Spinal cord (tissue), 10 donors: Measurements from ENCODE around the gene ZNF8. TPM values are rescaled to one million over a fixed set of nuclear protein-coding genes. Genes with fewer than 3 reads are reported as not detected.

Source experiments
- DNase-seq, 6 donors: peaks; one replicate each; pipeline versions ENCODE4 v3.0.0 to v3.0.0-alpha.2; 2013 to 2015; ENCODE audit warnings: low spot score in 6 of 6, low read depth in 4 of 6
- H3K27ac ChIP-seq: one replicate; pipeline ENCODE4 v1.5.1; 2013; ENCODE audit warnings: low read depth, low read length, control low read depth
- H3K27me3 ChIP-seq: one replicate; pipeline ENCODE4 v1.6.1; 2013; ENCODE audit warnings: low read length; ENCODE audit not compliant: control insufficient read depth, insufficient read depth
- H3K36me3 ChIP-seq: one replicate; pipeline ENCODE4 v1.6.1; 2013; ENCODE audit warnings: low read length; ENCODE audit not compliant: control insufficient read depth, insufficient read depth
- H3K4me1 ChIP-seq: one replicate; pipeline ENCODE4 v1.6.1; 2013; ENCODE audit warnings: low read length; ENCODE audit not compliant: control insufficient read depth, insufficient read depth
- H3K4me3 ChIP-seq: one replicate; pipeline ENCODE4 v1.5.1; 2013; ENCODE audit warnings: low read depth, low read length, control low read depth
- H3K9me3 ChIP-seq: one replicate; pipeline ENCODE4 v1.6.1; 2013; ENCODE audit warnings: low read length; ENCODE audit not compliant: control insufficient read depth, insufficient read depth
- WGBS: methylation state at CpG from one replicate; pipeline ENCODE4 v1.1.5; 2013; ENCODE audit warnings: missing lambda C conversion rate; ENCODE audit not compliant: insufficient coverage; 5-methylcytosine and 5-hydroxymethylcytosine counted together
- polyA plus RNA-seq, 2 donors: library from polyadenylated mRNA; unstranded; fragments of 120-200 nt; gene quantifications; one replicate each; pipeline ENCODE4 v1.2.1, GENCODE V29; 2013; ENCODE audit not compliant: insufficient read length in 2 of 2
- total RNA-seq, 2 donors: library from RNA; depleted of rRNA in 1 of 2; stranded (reverse); fragments of 120-200 nt in 1 of 2; fragments of >200 nt in 1 of 2; gene quantifications; one replicate each; pipeline versions ENCODE4 v1.2.3 to v1.2.4, GENCODE V29; 2013 to 2014
- donor health status: healthy.

Gene ZNF8
- total and polyA plus RNA-seq, 4 donors, result 8.2 to 13.9 (median 10.8) TPM

GRCh38 chr19:58284199-58284598 lies 5.4 kb downstream of the ZNF8 start:
- Histone ChIP-seq H3K4me3 (no peak overlapping the region), H3K4me1 (peaks cover 11% of the 10 kb centered on the region), H3K9me3 (no peaks in the 10 kb centered on the region), H3K36me3 (peaks cover 51% of the 10 kb centered on the region), H3K27ac (no peak overlapping the region), H3K27me3 (no peaks in the 10 kb centered on the region)
- DNase-seq, result peak in 1 of 6 donors; percentile 5
- whole genome bisulfite sequencing, result 40% methylated on average over 1 of the region's 7 CpGs

GRCh38 chr19:58291943-58292342 lies 13.2 kb downstream of the ZNF8 start:
- H3K9me3 ChIP-seq, result no peaks in the 10 kb centered on the region
- H3K27me3 ChIP-seq, result no peaks in the 10 kb centered on the region
- 100% methylated on average over 5 of the region's 7 CpGs for WGBS
- no peak overlapping the region for H3K4me3 ChIP-seq
- peaks cover 88% of the 10 kb centered on the region for H3K36me3 ChIP-seq
- H3K27ac ChIP-seq, result no peak overlapping the region
- no peaks in the 10 kb centered on the region for H3K4me1 ChIP-seq
- DNase-seq, result no peak

- Histone ChIP-seq H3K36me3 (peaks cover 81% of the 10 kb centered on the region), H3K4me1 (no peaks in the 10 kb centered on the region), H3K27me3 (no peaks in the 10 kb centered on the region), H3K9me3 (no peaks in the 10 kb centered on the region), H3K4me3 (no peak overlapping the region), H3K27ac (no peak overlapping the region)
- 89% methylated on average over 16 of the region's 22 CpGs for WGBS
- no peak for DNase-seq
Observed at GRCh38 chr19:58294743-58295374, 16.1 kb downstream of the ZNF8 start.

- no peaks in the 10 kb centered on the region for H3K9me3 ChIP-seq
- H3K27ac ChIP-seq, result no peak overlapping the region
- no CpG with 5 or more reads among the region's 7 CpGs for WGBS
- H3K4me1 ChIP-seq, result no peaks in the 10 kb centered on the region
- H3K27me3 ChIP-seq, result no peaks in the 10 kb centered on the region
- no peak for DNase-seq
- no peak overlapping the region for H3K4me3 ChIP-seq
- H3K36me3 ChIP-seq, result peaks cover 78% of the 10 kb centered on the region
Observed at GRCh38 chr19:58296104-58296503, 17.3 kb downstream of the ZNF8 start.

GRCh38 chr19:58300620-58301019 lies 21.9 kb downstream of the ZNF8 start:
- Histone ChIP-seq H3K9me3 (no peaks in the 10 kb centered on the region), H3K4me1 (peaks cover 6% of the 10 kb centered on the region), H3K27me3 (no peaks in the 10 kb centered on the region), H3K4me3 (no peak overlapping the region), H3K36me3 (peaks cover 46% of the 10 kb centered on the region), H3K27ac (no peak overlapping the region)
- no peak for DNase-seq
- WGBS, result 91% methylated on average over 7 of the region's 7 CpGs

- H3K36me3 ChIP-seq, result peaks cover 22% of the 10 kb centered on the region
- peaks cover 10% of the 10 kb centered on the region for H3K4me1 ChIP-seq
- 86% methylated on average over 5 of the region's 7 CpGs for WGBS
- H3K27me3 ChIP-seq, result no peaks in the 10 kb centered on the region
- no peak overlapping the region for H3K4me3 ChIP-seq
- H3K27ac ChIP-seq, result no peak overlapping the region
- H3K9me3 ChIP-seq, result no peaks in the 10 kb centered on the region
- no peak for DNase-seq
Observed at GRCh38 chr19:58304255-58304654, 25.5 kb downstream of the ZNF8 start.

- WGBS, result 6% methylated on average over 3 of the region's 7 CpGs
- H3K27me3 ChIP-seq, result no peaks in the 10 kb centered on the region
- H3K36me3 ChIP-seq, result peaks cover 17% of the 10 kb centered on the region
- peak overlapping the region; percentile 63 for H3K4me3 ChIP-seq
- peaks cover 10% of the 10 kb centered on the region for H3K4me1 ChIP-seq
- H3K9me3 ChIP-seq, result no peaks in the 10 kb centered on the region
- H3K27ac ChIP-seq, result peak overlapping the region; percentile 74
- no peak for DNase-seq
Observed at GRCh38 chr19:58304748-58305064, 26.0 kb downstream of the ZNF8 start.

- DNase-seq, result peak; percentile 82 to 99 (median 92)
- Histone ChIP-seq H3K27me3 (no peaks in the 10 kb centered on the region), H3K4me3 (peak within 1 kb of the TSS; percentile 63), H3K9me3 (no peaks in the 10 kb centered on the region), H3K4me1 (peaks cover 10% of the 10 kb centered on the region), H3K27ac (peak within 1 kb of the TSS; percentile 74), H3K36me3 (peaks cover 14% of the 10 kb centered on the region)
- WGBS, result 0% methylated on average over 45 of the region's 55 CpGs
Observed at GRCh38 chr19:58305065-58305931, 26.5 kb downstream of the ZNF8 start, which contains the start of gene ERVK3-1. Gene ERVK3-1 (plus strand): TSS chr19:58305377. CDS start chr19:58312169, 6,792 bp downstream.

GRCh38 chr19:58305932-58306323 lies 27.2 kb downstream of the ZNF8 start:
- WGBS, result 48% methylated on average over 12 of the region's 12 CpGs
- no peak for DNase-seq
- H3K27me3 ChIP-seq, result no peaks in the 10 kb centered on the region
- H3K4me3 ChIP-seq, result peak overlapping the region; percentile 63
- peaks cover 10% of the 10 kb centered on the region for H3K4me1 ChIP-seq
- peak overlapping the region; percentile 74 for H3K27ac ChIP-seq
- H3K9me3 ChIP-seq, result no peaks in the 10 kb centered on the region
- H3K36me3 ChIP-seq, result peaks cover 8% of the 10 kb centered on the region

GRCh38 chr19:58307736-58308135 lies 29.0 kb downstream of the ZNF8 start:
- H3K9me3 ChIP-seq, result no peaks in the 10 kb centered on the region
- DNase-seq, result no peak
- 100% methylated on average over 1 of the region's 4 CpGs for WGBS
- no peaks in the 10 kb centered on the region for H3K27me3 ChIP-seq
- peaks cover 10% of the 10 kb centered on the region for H3K4me1 ChIP-seq
- no peak overlapping the region for H3K27ac ChIP-seq
- no peak overlapping the region for H3K4me3 ChIP-seq
- peaks cover 12% of the 10 kb centered on the region for H3K36me3 ChIP-seq
